T-cell (primary cell): ENCODE measurements around the gene ABHD17A. TPM values are rescaled to one million over a fixed set of nuclear protein-coding genes. Genes with fewer than 3 reads are reported as not detected.

ENCODE experiments used
- ATAC-seq, 4 experiments: fragments of 200-7000 bp in 3 of 4; fragments of 150-1000 bp in 1 of 4; cut with Tn5 transposase; replicated peaks in 1 of 4; 1 replicate in 3 of 4; 2 replicates in 1 of 4; pipeline ENCODE4 v1.10.0; 2021; ENCODE audit warnings: moderate library complexity in 3 of 4, mild to moderate bottlenecking in 2 of 4, moderate number of reproducible peaks in 1 of 4
- CTCF ChIA-PET, 2 donors: fragments of 300-600 bp; sonication (Branson Sonifier 250); formaldehyde crosslinking; loops; one replicate each; lab custom pipeline; 2022; ENCODE audit warnings: antibody characterized with exemption in 2 of 2; lab: Charles Lee
- POLR2A ChIA-PET, 2 donors: fragments of 300-600 bp; sonication (Branson Sonifier 250); formaldehyde crosslinking; loops; one replicate each; lab custom pipeline; 2022; ENCODE audit warnings: antibody characterized with exemption in 2 of 2; lab: Charles Lee
- DNase-seq, 35 experiments: peaks; one replicate each; pipeline versions ENCODE4 v3.0.0 to v3.0.0-alpha.2; 2013 to 2023
- H3K27ac ChIP-seq: one replicate; pipeline ENCODE4 v1.5.1; 2013; ENCODE audit warnings: low read length
- H3K27me3 ChIP-seq, 2 experiments: replicated peaks in 1 of 2; 1 replicate in 1 of 2; 2 replicates in 1 of 2; pipeline versions ENCODE4 v1.6.1 to v1.7.0; 2013; ENCODE audit warnings: low read length in 1 of 2, mixed read lengths in 1 of 2; ENCODE audit not compliant: control insufficient read depth in 2 of 2, insufficient read depth in 2 of 2; ENCODE audit errors: extremely low read depth in 1 of 2
- H3K36me3 ChIP-seq, 2 donors: 1 replicate in 1 of 2; 2 replicates in 1 of 2; pipeline versions ENCODE4 v1.6.1 to v1.7.0; 2013; ENCODE audit warnings: low read length in 1 of 2; ENCODE audit not compliant: control insufficient read depth in 2 of 2, insufficient read depth in 1 of 2; ENCODE audit errors: extremely low read depth in 1 of 2
- H3K4me1 ChIP-seq, 2 experiments: 1 replicate in 1 of 2; 2 replicates in 1 of 2; pipeline versions ENCODE4 v1.6.1 to v1.7.0; 2013; ENCODE audit warnings: low read length in 2 of 2, mixed read lengths in 1 of 2; ENCODE audit not compliant: insufficient read depth in 2 of 2, control insufficient read depth in 1 of 2; ENCODE audit errors: extremely low read depth in 1 of 2
- H3K4me3 ChIP-seq, 2 donors: 1 replicate in 1 of 2; 2 replicates in 1 of 2; pipeline versions ENCODE4 v1.5.1 to v1.7.0; 2013; ENCODE audit warnings: mild to moderate bottlenecking in 2 of 2, low read length in 1 of 2, moderate library complexity in 1 of 2; ENCODE audit not compliant: control insufficient read depth in 1 of 2; ENCODE audit errors: extremely low read depth in 1 of 2
- H3K9me3 ChIP-seq: 2 replicates; pipeline ENCODE4 v1.7.0; 2013
- H3K27ac Mint-ChIP-seq, 2 donors: one replicate each; pipeline ENCODE4 v1.8.0; 2020 to 2021; ENCODE audit warnings: mild to moderate bottlenecking in 2 of 2, mixed read lengths in 2 of 2
- H3K27me3 Mint-ChIP-seq, 2 donors: one replicate each; pipeline ENCODE4 v1.8.0; 2021 to 2022; ENCODE audit warnings: mixed read lengths in 2 of 2
- H3K36me3 Mint-ChIP-seq: one replicate; pipeline ENCODE4 v1.8.0; 2021; ENCODE audit warnings: mixed read lengths
- H3K4me1 Mint-ChIP-seq, 3 donors: one replicate each; pipeline ENCODE4 v1.8.0; 2020 to 2022; ENCODE audit warnings: mixed read lengths in 3 of 3, mild to moderate bottlenecking in 1 of 3
- H3K4me3 Mint-ChIP-seq, 3 donors: one replicate each; pipeline ENCODE4 v1.8.0; 2020 to 2022; ENCODE audit warnings: mild to moderate bottlenecking in 3 of 3, mixed read lengths in 3 of 3, moderate library complexity in 3 of 3
- H3K9me3 Mint-ChIP-seq, 3 donors: one replicate each; pipeline ENCODE4 v1.8.0; 2020 to 2022; ENCODE audit warnings: mixed read lengths in 3 of 3
- WGBS: methylation state at CpG from one replicate; pipeline ENCODE4 v1.1.5; 2013; ENCODE audit warnings: missing lambda C conversion rate; ENCODE audit not compliant: insufficient coverage; 5-methylcytosine and 5-hydroxymethylcytosine counted together
- total RNA-seq, 35 experiments: library from RNA in 6 of 35; stranded (reverse) in 6 of 35; fragments of 120-200 nt in 1 of 35; gene quantifications; one replicate each; pipeline versions ENCODE4 v1.2.1 to v1.2.4 and lab custom pipeline; 2013 to 2026

Gene ABHD17A
- total RNA-seq, 5 donors from 2014 or later (not counting 1 experiment from before 2014, with no cell fraction given), result 136 to 185 (median 151) TPM

DNA sequence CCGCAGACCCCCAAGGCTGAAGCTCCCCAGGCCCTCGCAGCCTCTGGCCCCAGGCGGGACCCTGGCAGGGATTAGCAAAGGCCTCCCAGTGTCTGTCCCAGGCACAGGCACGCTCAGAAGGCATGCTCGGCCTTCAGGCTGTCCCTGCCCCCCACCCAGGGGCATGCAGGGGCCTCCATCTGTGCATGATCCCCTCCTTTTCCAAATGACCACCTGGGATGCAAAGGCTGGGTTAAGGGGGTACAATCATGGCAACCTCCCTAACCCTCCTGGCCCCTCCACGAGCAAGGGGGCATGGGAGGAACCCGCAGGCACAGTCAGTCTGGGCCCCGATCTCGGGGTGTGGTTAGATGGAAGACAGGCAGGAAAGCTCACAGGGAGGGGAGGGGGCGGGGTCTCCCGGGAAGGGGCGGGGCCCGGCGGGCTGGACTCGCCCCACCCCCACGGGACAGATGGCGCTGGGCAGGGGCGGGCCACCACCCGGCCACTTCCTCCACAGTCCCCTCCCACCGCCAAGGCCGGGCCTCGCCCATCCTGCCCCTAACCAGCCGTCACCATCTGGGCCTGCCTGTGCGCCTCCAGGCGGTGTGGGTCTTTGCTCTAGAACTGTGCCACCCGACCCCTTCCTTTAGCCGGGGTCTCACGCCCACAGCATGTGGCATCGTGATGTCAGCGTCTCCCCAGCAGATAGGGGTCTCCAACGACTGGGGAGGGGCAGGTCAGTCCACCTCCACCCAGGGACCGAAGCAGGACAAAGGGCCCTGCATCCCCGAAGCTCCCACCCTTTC lies 30.1 kb downstream of the ABHD17A start:
- CTCF ChIA-PET, result interaction anchor here in 1 of 2 donors (0.6 to 0.7 kb wide), 3 partner anchors 29 to 434 kb away, joined by 3 to 4 read pairs (median 4); no protein-coding TSS in a partner anchor
- Mint-ChIP-seq H3K9me3 (no peaks in the 10 kb centered on the region), H3K27me3 (no peaks in the 10 kb centered on the region), H3K4me3 (peak overlapping the region; percentile 75 to 98 (median 80)), H3K4me1 (peaks cover 50 to 66% (median 64%) of the 10 kb centered on the region in 3 donors), H3K36me3 (no peaks in the 10 kb centered on the region), H3K27ac (peak overlapping the region; percentile 90 to 95)
- H3K4me1 ChIP-seq, result peaks cover 57 to 93% of the 10 kb centered on the region in 2 experiments
- H3K4me3 ChIP-seq, result peak overlapping the region; percentile 75 to 79
- no peaks in the 10 kb centered on the region for H3K9me3 ChIP-seq
- peak overlapping the region; percentile 88 for H3K27ac ChIP-seq
- ATAC-seq (peak; percentile 53 to 78 (median 74)), DNase-seq (peak; percentile 48 to 88 (median 68))
- WGBS, result 14% methylated on average over 25 of the region's 33 CpGs
- POLR2A ChIA-PET, result no interaction called here
- no peaks in the 10 kb centered on the region for H3K27me3 ChIP-seq
- H3K36me3 ChIP-seq, result no peaks in the 10 kb centered on the region

- Mint-ChIP-seq H3K27me3 (no peaks in the 10 kb centered on the region), H3K4me3 (peak overlapping the region; percentile 60 to 98 (median 74)), H3K36me3 (no peaks in the 10 kb centered on the region), H3K27ac (peak overlapping the region; percentile 73 to 87), H3K4me1 (peaks cover 56 to 66% (median 63%) of the 10 kb centered on the region in 3 donors), H3K9me3 (no peaks in the 10 kb centered on the region)
- Histone ChIP-seq H3K4me1 (peaks cover 53 to 87% of the 10 kb centered on the region in 2 experiments), H3K9me3 (no peaks in the 10 kb centered on the region), H3K36me3 (no peaks in the 10 kb centered on the region), H3K4me3 (peak overlapping the region in 1 of 2 donors; percentile 32), H3K27ac (peak overlapping the region; percentile 88), H3K27me3 (no peaks in the 10 kb centered on the region)
- CTCF ChIA-PET, result interaction anchor here in 1 of 2 donors (0.6 to 0.7 kb wide), 2 partner anchors 41 to 434 kb away, joined by 4 read pairs; no protein-coding TSS in a partner anchor
- ATAC-seq (no peak), DNase-seq (peak in 1 of 35 experiments; percentile 24)
- POLR2A ChIA-PET, result interaction anchor here in 1 of 2 donors (0.6 kb wide), 1 partner anchor 216 kb away, joined by 4 read pairs; no protein-coding TSS in a partner anchor
- 92% methylated on average over 34 of the region's 37 CpGs for WGBS
Measured at GRCh38 chr19:1854542-1855039, 30.7 kb downstream of the ABHD17A start.

DNA sequence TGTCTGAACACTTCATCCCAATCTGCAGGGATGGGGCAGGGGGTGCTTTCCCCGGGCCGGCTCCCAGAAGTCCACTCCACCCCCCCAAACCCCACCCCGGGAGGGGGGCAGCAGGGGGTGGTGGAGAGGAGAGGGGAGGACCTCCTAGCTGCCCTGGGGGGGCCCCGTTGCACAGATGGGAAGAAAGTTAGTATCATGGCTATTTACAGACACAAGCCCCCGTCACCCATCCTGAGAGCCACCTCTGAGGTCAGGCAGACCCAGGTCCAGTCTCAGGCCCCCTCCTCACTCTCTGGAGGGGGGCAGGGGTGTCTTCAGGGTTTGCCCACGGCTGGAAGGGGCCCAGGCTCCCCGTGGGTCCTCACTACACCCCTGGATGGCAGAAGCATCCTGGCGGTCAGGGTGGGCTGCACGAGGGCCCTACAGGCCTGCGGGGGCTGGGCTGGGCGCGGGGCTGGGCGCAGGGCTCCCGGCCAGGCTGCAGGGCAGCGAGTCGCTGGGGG lies 31.2 kb downstream of the ABHD17A start:
- no peak for ATAC-seq
- no peaks in the 10 kb centered on the region for H3K27me3 ChIP-seq
- H3K4me1 ChIP-seq, result peaks cover 51 to 85% of the 10 kb centered on the region in 2 experiments
- H3K27ac ChIP-seq, result no peak overlapping the region
- Mint-ChIP-seq H3K36me3 (no peaks in the 10 kb centered on the region), H3K4me3 (peak overlapping the region in 1 of 3 donors; percentile 79), H3K4me1 (peaks cover 50 to 64% (median 59%) of the 10 kb centered on the region in 3 donors), H3K9me3 (no peaks in the 10 kb centered on the region), H3K27me3 (no peaks in the 10 kb centered on the region), H3K27ac (no peak overlapping the region)
- POLR2A ChIA-PET, result interaction anchor here in 1 of 2 donors (0.6 kb wide), 1 partner anchor 217 kb away, joined by 4 read pairs; no protein-coding TSS in a partner anchor
- no peaks in the 10 kb centered on the region for H3K9me3 ChIP-seq
- H3K36me3 ChIP-seq, result no peaks in the 10 kb centered on the region
- CTCF ChIA-PET, result no interaction called here
- WGBS, result 82% methylated on average over 11 of the region's 16 CpGs
- no peak for DNase-seq
- no peak overlapping the region for H3K4me3 ChIP-seq

DNA sequence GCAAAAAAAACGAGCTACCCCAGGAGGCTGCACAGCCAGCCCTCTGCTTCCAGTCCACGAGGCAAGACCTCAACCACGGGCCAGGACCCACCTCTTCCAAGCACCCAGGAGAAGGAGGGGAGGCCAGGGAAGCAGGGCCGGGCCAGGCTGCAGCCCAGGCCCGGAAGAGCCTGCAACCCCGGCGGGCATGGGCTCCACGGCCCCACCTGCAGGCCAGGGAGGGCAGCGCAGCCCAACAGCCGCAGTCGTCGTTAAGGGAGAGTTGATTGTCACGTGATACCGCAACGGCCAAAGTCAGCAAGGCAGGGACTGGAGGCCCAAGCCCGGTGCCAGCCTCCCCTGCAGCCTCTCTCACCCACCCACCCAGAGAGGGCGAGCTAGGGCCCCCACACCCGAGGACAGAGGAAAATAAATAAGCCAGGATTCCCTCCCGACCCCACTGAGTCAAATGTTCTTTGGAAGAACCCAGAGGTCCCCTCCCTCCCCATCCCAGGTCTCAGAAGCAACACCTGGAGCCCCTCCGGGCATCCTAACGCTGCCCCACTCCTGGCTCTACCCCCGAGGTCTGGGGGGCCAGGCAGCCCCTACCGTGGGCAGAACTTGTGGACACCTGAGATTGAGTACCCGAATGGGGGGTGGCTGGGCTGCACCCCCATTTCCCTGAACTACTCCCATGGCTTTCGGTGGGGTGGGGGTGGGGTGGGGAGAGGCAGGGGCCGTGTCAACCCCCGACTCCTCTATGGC lies 31.8 kb downstream of the ABHD17A start:
- Mint-ChIP-seq H3K27ac (peak overlapping the region; percentile 93), H3K4me3 (peak overlapping the region; percentile 41 to 79 (median 51)), H3K36me3 (no peaks in the 10 kb centered on the region), H3K9me3 (no peaks in the 10 kb centered on the region), H3K27me3 (no peaks in the 10 kb centered on the region), H3K4me1 (peaks cover 44 to 63% (median 60%) of the 10 kb centered on the region in 3 donors)
- 11% methylated on average over 12 of the region's 27 CpGs for WGBS
- no peaks in the 10 kb centered on the region for H3K36me3 ChIP-seq
- POLR2A ChIA-PET, result no interaction called here
- H3K27ac ChIP-seq, result peak overlapping the region; percentile 71
- peaks cover 48 to 83% of the 10 kb centered on the region in 2 experiments for H3K4me1 ChIP-seq
- ATAC-seq (peak; percentile 15 to 26 (median 17)), DNase-seq (peak; percentile 52 to 89 (median 72))
- no peaks in the 10 kb centered on the region for H3K9me3 ChIP-seq
- no peaks in the 10 kb centered on the region for H3K27me3 ChIP-seq
- CTCF ChIA-PET, result interaction anchor here (0.6 to 0.7 kb wide), 2 partner anchors 48 to 180 kb away, joined by 5 read pairs; no protein-coding TSS in a partner anchor
- peak overlapping the region in 1 of 2 donors; percentile 15 for H3K4me3 ChIP-seq

- peak overlapping the region; percentile 93 for H3K27ac Mint-ChIP-seq
- no peaks in the 10 kb centered on the region for H3K27me3 ChIP-seq
- H3K36me3 Mint-ChIP-seq, result no peaks in the 10 kb centered on the region
- no peaks in the 10 kb centered on the region for H3K9me3 ChIP-seq
- CTCF ChIA-PET, result interaction anchor here in 1 of 2 donors (0.6 kb wide), 1 partner anchor 49 kb away, joined by 5 read pairs; no protein-coding TSS in a partner anchor
- POLR2A ChIA-PET, result no interaction called here
- peak overlapping the region in 1 of 3 donors; percentile 79 for H3K4me3 Mint-ChIP-seq
- DNase-seq, result no peak
- H3K36me3 ChIP-seq, result no peaks in the 10 kb centered on the region
- H3K4me3 ChIP-seq, result peak overlapping the region; percentile 34 to 72
- no peak for ATAC-seq
- 57% methylated on average over 6 of the region's 9 CpGs for WGBS
- H3K27me3 Mint-ChIP-seq, result no peaks in the 10 kb centered on the region
- peaks cover 36 to 58% (median 53%) of the 10 kb centered on the region in 3 donors for H3K4me1 Mint-ChIP-seq
- H3K27ac ChIP-seq, result peak overlapping the region; percentile 71
- peaks cover 42 to 78% of the 10 kb centered on the region in 2 experiments for H3K4me1 ChIP-seq
- H3K9me3 Mint-ChIP-seq, result no peaks in the 10 kb centered on the region
Measured at GRCh38 chr19:1852581-1853128, 32.6 kb downstream of the ABHD17A start.
